MCF 10A (cell line): ENCODE results near the gene CDK5RAP3. TPM values are rescaled to one million over a fixed set of nuclear protein-coding genes. Genes with fewer than 3 reads are reported as not detected.
"Not testable (repeated sequence)": the region's sequence is repeated elsewhere in the genome, so short reads cannot be mapped to it uniquely, and the experiment has no call there.

Experiments
- BruUV-seq: library from RNA; stranded (reverse); fragments of 400-500 nt; replicated peaks from 2 replicates; lab custom pipeline; 2021; lab: Mats Ljungman, UMichigan
- CTCF ChIA-PET: fragments of 300-600 bp; sonication (Branson Sonifier 250); formaldehyde crosslinking; extraction: SDS; loops from one replicate; lab custom pipeline; 2021; ENCODE audit warnings: antibody characterized with exemption, inconsistent platforms; lab: Yijun Ruan, JAX
- POLR2A ChIA-PET: fragments of 300-600, 350-650 bp; sonication (Branson Sonifier 250); formaldehyde crosslinking; extraction: SDS; loops from one replicate; lab custom pipeline; 2020; ENCODE audit warnings: antibody characterized with exemption, inconsistent platforms; lab: Yijun Ruan, JAX
- DNase-seq: peaks from one replicate; pipeline ENCODE4 v3.0.0-alpha.2; 2018; ENCODE audit not compliant: unreplicated experiment
- H3K27ac Mint-ChIP-seq: one replicate; pipeline ENCODE4 v1.8.0; 2022; ENCODE audit warnings: mild to moderate bottlenecking, low read depth, mixed read lengths; ENCODE audit not compliant: unreplicated experiment
- H3K27me3 Mint-ChIP-seq: one replicate; pipeline ENCODE4 v1.8.0; 2022; ENCODE audit warnings: mixed read lengths; ENCODE audit not compliant: insufficient read depth, unreplicated experiment
- H3K36me3 Mint-ChIP-seq: one replicate; pipeline ENCODE4 v1.8.0; 2022; ENCODE audit warnings: mild to moderate bottlenecking, moderate library complexity, mixed read lengths; ENCODE audit not compliant: insufficient read depth, unreplicated experiment
- H3K4me1 Mint-ChIP-seq: one replicate; pipeline ENCODE4 v1.8.0; 2022; ENCODE audit warnings: mixed read lengths; ENCODE audit not compliant: insufficient read depth, unreplicated experiment
- H3K4me3 Mint-ChIP-seq: one replicate; pipeline ENCODE4 v1.8.0; 2022; ENCODE audit warnings: mild to moderate bottlenecking, moderate library complexity, mixed read lengths; ENCODE audit not compliant: unreplicated experiment
- H3K9me3 Mint-ChIP-seq: one replicate; pipeline ENCODE4 v1.8.0; 2022; ENCODE audit warnings: mixed read lengths; ENCODE audit not compliant: unreplicated experiment
- CTCF ChIP-seq: fragments of 200-600 bp; IDR thresholded peaks from one replicate; pipeline ENCODE4 v1.8.0; 2022; ENCODE audit warnings: antibody characterized with exemption, mild to moderate bottlenecking; ENCODE audit not compliant: unreplicated experiment
- intact Hi-C: fragments of 100-400 bp; cut with micrococcal nuclease; formaldehyde crosslinking; loops from 2 replicates; pipeline ENCODE4 v1.14.1; 2022
- total RNA-seq: library from RNA; stranded (reverse); gene quantifications from 2 replicates; pipeline ENCODE4 v1.2.3, GENCODE V29; 2022

The CDK5RAP3 gene
- total RNA-seq, 1 experiment from 2014 or later: 132 TPM

- DNase-seq: no peak
- intact Hi-C loops: no loop called here
- no peaks in the 10 kb centered on the region for H3K27me3 Mint-ChIP-seq
- ChIA-PET POLR2A (interaction anchor here (0.6 kb wide), 1 partner anchor 9 kb away, joined by 3 read pairs; no protein-coding TSS in a partner anchor), CTCF (interaction anchor here (0.7 to 1.1 kb wide), 3 partner anchors 32 to 190 kb away, joined by 3 to 5 read pairs (median 3); no protein-coding TSS in a partner anchor)
- no peak overlapping the region for H3K4me3 Mint-ChIP-seq
- H3K36me3 Mint-ChIP-seq: peaks cover 42% of the 10 kb centered on the region
- no peaks in the 10 kb centered on the region for H3K9me3 Mint-ChIP-seq
- no peak overlapping the region for H3K27ac Mint-ChIP-seq
- no peaks in the 10 kb centered on the region for H3K4me1 Mint-ChIP-seq
- TF ChIP-seq CTCF: no peak
- BruUV-seq: no TSS peak
Measured at GRCh38 chr17:47983492-47984223, 12.7 kb downstream of the CDK5RAP3 start.

- H3K4me1 Mint-ChIP-seq: no peaks in the 10 kb centered on the region
- H3K4me3 Mint-ChIP-seq: no peak overlapping the region
- H3K27ac Mint-ChIP-seq: no peak overlapping the region
- no peaks in the 10 kb centered on the region for H3K9me3 Mint-ChIP-seq
- ChIA-PET POLR2A (interaction anchor here (0.5 kb wide), 1 partner anchor 79 kb away, joined by 4 read pairs; no protein-coding TSS in a partner anchor), CTCF (interaction anchor here (0.6 to 0.7 kb wide), 3 partner anchors 37 to 709 kb away, joined by 3 to 4 read pairs (median 3); no protein-coding TSS in a partner anchor)
- DNase-seq: no peak
- H3K36me3 Mint-ChIP-seq: peaks cover 23% of the 10 kb centered on the region
- no TSS peak for BruUV-seq
- intact Hi-C loops: no loop called here
- H3K27me3 Mint-ChIP-seq: no peaks in the 10 kb centered on the region
- no peak for TF ChIP-seq CTCF
Measured at GRCh38 chr17:47986520-47986919, 15.6 kb downstream of the CDK5RAP3 start.

- no peak for DNase-seq
- Mint-ChIP-seq H3K27me3 (no peaks in the 10 kb centered on the region), H3K27ac (no peak overlapping the region), H3K36me3 (peaks cover 23% of the 10 kb centered on the region), H3K9me3 (no peaks in the 10 kb centered on the region), H3K4me1 (no peaks in the 10 kb centered on the region), H3K4me3 (no peak overlapping the region)
- BruUV-seq: no TSS peak
- no peak for TF ChIP-seq CTCF
- ChIA-PET CTCF (interaction anchor here (0.5 to 0.7 kb wide), 4 partner anchors 38 to 791 kb away, joined by 3 to 4 read pairs (median 3); no protein-coding TSS in a partner anchor), POLR2A (no interaction called here)
- intact Hi-C loops: no loop called here
Measured at GRCh38 chr17:47987240-47987835, 16.4 kb downstream of the CDK5RAP3 start.

GRCh38 chr17:47988445-47988844, 17.5 kb downstream of the CDK5RAP3 start:
- POLR2A ChIA-PET: interaction anchor here (1.0 kb wide), 1 partner anchor 12 kb away, joined by 3 read pairs; no protein-coding TSS in a partner anchor
- H3K36me3 Mint-ChIP-seq: peaks cover 14% of the 10 kb centered on the region
- H3K4me1 Mint-ChIP-seq, H3K4me3 Mint-ChIP-seq, H3K9me3 Mint-ChIP-seq, H3K27ac Mint-ChIP-seq, BruUV-seq, intact Hi-C loops, DNase-seq, H3K27me3 Mint-ChIP-seq: not testable (repeated sequence)
- CTCF ChIA-PET: interaction anchor here (3.3 kb wide), 1 partner anchor 10 kb away, joined by 12 read pairs; no protein-coding TSS in a partner anchor
